ENCODE measurements around the gene MRPS9.

The MRPS9 gene

GRCh38 chr2:105125428-105125827 lies 87.6 kb downstream of the MRPS9 start:
- DNase-seq (ENCODE audit: low spot score), result peak; percentile 53

- DNase-seq (ENCODE audit: low spot score), result no peak
Measured at GRCh38 chr2:105125920-105126319, 88.1 kb downstream of the MRPS9 start.

DNA sequence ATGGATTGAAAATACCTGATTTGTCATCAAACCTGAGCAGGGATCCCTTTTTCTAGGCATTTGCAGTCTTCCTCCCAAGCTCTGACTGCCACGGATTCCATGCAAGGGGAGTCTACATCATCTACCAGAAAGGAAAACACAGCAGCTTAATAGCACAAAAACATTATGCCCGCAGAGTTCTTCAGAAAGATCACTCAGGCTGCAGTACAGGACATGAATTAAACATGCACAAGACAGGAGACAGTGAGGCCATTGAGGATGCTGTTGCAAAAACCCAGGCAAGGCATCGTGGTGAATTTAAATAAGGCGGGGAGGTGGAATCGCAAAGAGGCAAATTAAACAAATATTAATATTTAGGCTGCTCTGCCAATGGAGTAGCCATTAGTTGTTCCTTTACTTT lies 88.5 kb downstream of the MRPS9 start:
- DNase-seq (ENCODE audit: low spot score), result peak; percentile 82

- no peak for DNase-seq (ENCODE audit: low spot score)
Measured at GRCh38 chr2:105127289-105127915, 89.5 kb downstream of the MRPS9 start.

GRCh38 chr2:105129722-105130232 lies 91.9 kb downstream of the MRPS9 start:
- peak; percentile 13 for DNase-seq (ENCODE audit: low spot score)

DNA sequence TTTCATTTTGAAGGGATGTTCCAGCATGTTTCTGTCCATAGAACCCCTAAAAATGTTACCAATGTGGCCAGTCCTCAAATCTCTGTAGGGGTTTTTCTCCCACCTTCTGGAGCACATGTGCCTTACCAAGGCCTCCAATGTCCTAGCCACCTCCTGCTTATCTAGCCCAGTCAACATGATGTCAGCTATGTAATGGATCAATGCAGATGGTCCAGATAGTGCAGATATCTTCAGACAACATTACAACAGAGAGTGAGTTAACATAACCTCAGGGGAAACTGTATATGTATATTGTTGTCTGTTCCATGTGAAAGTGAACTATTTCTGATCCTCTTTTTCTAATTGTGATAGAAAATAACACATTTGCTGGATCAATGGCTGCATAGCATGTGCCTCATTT lies 92.7 kb downstream of the MRPS9 start:
- DNase-seq (ENCODE audit: low spot score), result no peak

DNA sequence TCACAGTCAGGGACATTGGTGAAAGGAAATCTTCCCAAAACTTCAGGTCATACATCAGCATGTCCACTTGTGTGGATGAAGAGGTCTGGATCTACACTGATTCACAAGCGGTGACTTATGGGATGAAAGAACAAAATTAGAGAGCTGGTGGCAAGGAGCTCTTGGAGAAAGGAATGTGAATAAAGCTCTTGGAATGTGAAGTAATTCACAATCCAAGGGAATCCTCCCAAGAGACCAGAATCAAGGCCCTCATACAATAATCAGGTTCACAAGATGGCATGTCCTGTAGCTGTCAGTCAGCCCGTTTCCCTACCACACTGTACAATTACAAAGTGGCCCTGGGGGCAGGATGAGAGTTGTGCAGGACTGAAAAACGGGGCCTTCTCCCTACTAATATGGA lies 96.2 kb downstream of the MRPS9 start:
- no peak for DNase-seq (ENCODE audit: low spot score)

DNA sequence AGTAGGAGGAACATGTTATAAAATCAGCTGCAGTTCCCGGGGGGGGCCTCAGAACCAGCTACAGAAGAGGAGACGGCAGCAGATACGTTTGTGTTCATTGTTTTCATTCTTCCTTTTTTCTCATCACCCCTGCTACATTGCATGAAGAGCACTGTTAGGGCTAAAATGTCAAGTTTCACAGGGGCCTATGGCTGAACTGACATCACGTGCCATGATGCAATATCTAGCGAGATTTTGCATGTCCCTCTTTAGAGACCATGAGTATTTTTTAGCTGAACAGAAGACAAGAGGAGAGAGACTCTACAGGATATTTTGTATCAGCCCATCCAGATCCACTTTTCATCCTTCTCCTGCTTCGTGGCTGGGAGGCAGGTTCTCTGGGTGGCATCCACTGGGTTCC lies 97.6 kb downstream of the MRPS9 start:
- no peak for DNase-seq (ENCODE audit: low spot score)

DNA sequence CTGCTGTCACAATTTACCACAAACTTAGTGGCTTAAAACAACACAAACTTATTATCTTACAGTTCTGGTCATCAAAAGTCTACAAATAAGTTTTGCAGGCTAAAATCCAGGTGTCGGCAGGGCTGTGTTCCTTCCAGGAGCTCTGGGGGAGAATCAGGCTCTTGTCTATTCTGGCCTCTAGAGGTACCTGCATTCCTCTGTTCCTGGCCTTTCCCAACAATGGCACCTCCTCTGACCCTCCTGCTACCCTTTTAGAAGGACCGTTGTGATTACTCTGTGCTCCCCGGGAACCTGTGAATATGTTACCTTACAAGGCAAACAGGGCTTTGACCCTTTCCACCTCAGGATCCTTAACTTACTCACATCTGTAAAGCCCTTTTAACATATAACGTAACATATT lies 98.5 kb downstream of the MRPS9 start:
- DNase-seq (ENCODE audit: low spot score), result no peak

GRCh38 chr2:105138643-105139042 lies 100.8 kb downstream of the MRPS9 start:
- no peak for DNase-seq (ENCODE audit: low spot score)

DNA sequence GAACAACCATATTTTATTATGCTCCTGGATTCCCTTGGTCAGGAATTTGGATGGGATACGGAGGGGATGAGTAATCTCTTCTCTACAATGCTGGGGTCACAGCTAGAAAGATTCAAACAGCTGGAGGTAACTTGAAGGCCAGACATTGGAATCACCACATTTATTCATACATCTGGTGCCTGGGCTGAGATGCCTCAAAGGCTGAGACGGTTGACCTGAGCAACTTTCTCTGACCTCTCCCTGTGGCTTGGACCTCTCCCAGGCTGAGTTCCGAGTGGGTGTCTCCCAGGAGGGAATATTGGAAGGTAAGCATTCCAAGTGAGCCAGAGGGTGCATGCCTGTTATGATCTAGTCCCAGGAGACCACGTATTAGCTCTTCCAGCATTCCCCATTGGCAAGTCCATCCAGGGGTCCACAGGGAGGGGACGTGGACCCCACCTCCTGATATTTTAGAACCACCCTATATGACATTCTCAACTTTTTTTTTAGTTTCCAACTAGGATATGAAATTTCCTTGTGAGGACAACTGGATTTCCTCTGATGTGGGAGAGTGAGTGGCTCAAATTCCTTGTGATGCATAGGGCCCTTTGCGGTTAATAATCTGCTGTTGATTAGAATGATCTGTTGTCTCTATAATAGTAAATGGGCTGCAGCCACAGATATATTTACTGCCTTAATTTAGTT lies 101.8 kb downstream of the MRPS9 start:
- no peak for DNase-seq (ENCODE audit: low spot score)

GRCh38 chr2:105140240-105140568 lies 102.3 kb downstream of the MRPS9 start:
- DNase-seq (ENCODE audit: low spot score), result no peak

- no peak for DNase-seq (ENCODE audit: low spot score)
Measured at GRCh38 chr2:105141099-105141614, 103.3 kb downstream of the MRPS9 start.

DNA sequence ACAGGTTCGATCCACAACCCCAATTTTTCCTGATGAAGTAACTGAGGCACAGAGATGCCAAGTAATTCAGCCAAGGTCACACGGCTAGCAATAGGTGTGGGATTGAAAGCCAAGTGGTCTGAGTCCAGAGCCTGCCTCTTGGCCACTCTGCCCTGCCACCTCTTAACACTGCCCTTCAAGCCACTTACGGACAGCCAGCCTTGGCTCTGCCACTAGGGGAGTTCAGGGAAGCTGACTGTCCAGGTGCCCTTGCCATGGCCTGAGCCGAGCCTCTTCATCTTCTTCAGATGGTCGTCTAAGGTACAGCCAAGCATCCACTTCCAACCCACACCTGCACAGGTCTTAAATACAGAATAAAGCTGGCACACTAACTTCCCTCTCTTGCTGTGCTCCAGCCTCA lies 104.4 kb downstream of the MRPS9 start:
- DNase-seq (ENCODE audit: low spot score), result no peak

GRCh38 chr2:105143094-105143466 lies 105.2 kb downstream of the MRPS9 start:
- no peak for DNase-seq (ENCODE audit: low spot score)

DNA sequence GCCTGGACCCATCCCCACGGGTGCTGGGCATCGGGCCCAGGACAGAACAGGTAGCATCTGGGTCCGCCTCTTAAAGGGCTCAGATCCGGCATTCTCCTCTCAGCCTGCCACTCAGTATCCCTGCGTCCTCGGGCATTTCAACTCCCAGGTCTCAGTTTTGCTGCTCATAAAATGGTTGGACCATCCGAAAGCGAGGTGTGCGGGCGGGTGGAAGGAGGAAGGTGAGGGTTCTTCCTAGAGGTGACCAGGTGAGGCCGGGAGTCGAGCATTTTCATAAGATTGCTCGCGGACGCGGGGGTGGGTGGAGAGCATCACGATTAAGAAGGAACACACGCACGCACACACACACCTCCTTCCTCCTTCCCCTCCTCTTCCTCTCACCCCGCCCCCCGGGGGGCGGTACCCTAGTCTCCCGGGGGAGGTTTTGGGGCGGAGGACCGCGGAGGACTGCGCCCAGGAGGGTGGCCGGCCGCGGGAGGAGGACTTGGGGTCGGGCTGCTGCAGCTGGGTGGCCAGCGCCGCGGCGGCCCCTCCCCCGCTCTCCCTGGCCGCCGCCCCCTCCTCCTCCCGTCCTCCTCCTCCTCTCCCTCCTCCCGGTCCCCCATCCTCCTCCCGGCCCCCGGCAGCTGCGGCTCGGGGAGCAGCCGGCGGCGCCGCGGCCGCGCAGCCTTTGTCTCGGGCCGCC lies 105.7 kb downstream of the MRPS9 start:
- DNase-seq (ENCODE audit: low spot score), result peak; percentile 14

- DNase-seq (ENCODE audit: low spot score), result no peak
Measured at GRCh38 chr2:105144152-105144940, 106.5 kb downstream of the MRPS9 start.

GRCh38 chr2:105144941-105145300 lies 107.1 kb downstream of the MRPS9 start:
- no peak for DNase-seq (ENCODE audit: low spot score)

DNA sequence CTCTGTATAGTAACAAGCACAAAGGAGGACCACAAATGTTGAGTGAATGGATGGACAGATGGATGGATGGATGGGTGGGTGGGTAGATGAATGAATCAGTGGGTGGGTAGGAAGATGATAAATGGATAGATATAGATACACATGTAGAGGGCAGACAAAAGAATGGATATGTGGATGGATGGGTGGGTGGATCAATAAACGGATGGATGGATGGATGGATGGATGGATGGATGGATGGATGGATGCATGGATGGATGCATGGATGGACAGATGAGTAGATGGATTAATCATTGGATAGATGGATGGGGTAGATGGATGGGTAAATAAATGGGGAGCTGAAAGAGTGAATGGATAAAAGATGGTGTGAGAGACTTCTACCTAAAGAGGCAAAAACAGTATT lies 111.4 kb downstream of the MRPS9 start:
- no peak for DNase-seq (ENCODE audit: low spot score)

Measured in pons (tissue), 1 donor.